ENCODE data around the gene TMCO4.

The TMCO4 gene

GRCh38 chr1:19665496-19666465 is 133.9 kb downstream of the TMCO4 start:
- Histone ChIP-seq H3K9me3 (no peaks in the 10 kb centered on the region), H3K27me3 (no peaks in the 10 kb centered on the region), H3K36me3 (no peaks in the 10 kb centered on the region), H3K4me1 (no peaks in the 10 kb centered on the region), H3K4me3 (ENCODE audit: low read depth, low read length) (no peak overlapping the region)
- DNase-seq: no peak
- TF ChIP-seq CTCF (IDR thresholded peaks at IDR 0.05; ENCODE audit: low read depth, low read length): no peak

- H3K27me3 ChIP-seq: no peaks in the 10 kb centered on the region
- no peaks in the 10 kb centered on the region for H3K4me1 ChIP-seq
- H3K9me3 ChIP-seq: no peaks in the 10 kb centered on the region
- no peak for TF ChIP-seq CTCF (IDR thresholded peaks at IDR 0.05; ENCODE audit: low read depth, low read length)
- H3K4me3 ChIP-seq (ENCODE audit: low read depth, low read length): peak overlapping the region; percentile 33
- no peaks in the 10 kb centered on the region for H3K36me3 ChIP-seq
- DNase-seq: no peak
These were observed 134.6 kb downstream of the TMCO4 start for GRCh38 chr1:19665186-19665495.

- no peaks in the 10 kb centered on the region for H3K27me3 ChIP-seq
These were observed 135.1 kb downstream of the TMCO4 start, which contains the start of gene HTR6 for GRCh38 chr1:19664453-19665185. HTR6 (plus strand) TSS chr1:19664875; CDS start chr1:19665754, 879 bp downstream.

GRCh38 chr1:19662313-19662712 is 137.4 kb downstream of the TMCO4 start:
- TF ChIP-seq CTCF (IDR thresholded peaks at IDR 0.05; ENCODE audit: low read depth, low read length): no peak
- Histone ChIP-seq H3K4me1 (no peaks in the 10 kb centered on the region), H3K36me3 (no peaks in the 10 kb centered on the region), H3K27me3 (no peaks in the 10 kb centered on the region), H3K4me3 (ENCODE audit: low read depth, low read length) (no peak overlapping the region), H3K9me3 (no peaks in the 10 kb centered on the region)
- DNase-seq: no peak

More at GRCh38 chr1:19664453-19665185, 135.1 kb downstream of the TMCO4 start, which contains the start of gene HTR6:
- TF ChIP-seq CTCF (IDR thresholded peaks at IDR 0.05; ENCODE audit: low read depth, low read length): no peak
- Histone ChIP-seq H3K36me3 (no peaks in the 10 kb centered on the region), H3K4me1 (no peaks in the 10 kb centered on the region), H3K9me3 (no peaks in the 10 kb centered on the region), H3K4me3 (ENCODE audit: low read depth, low read length) (peak within 1 kb of the TSS; percentile 33)
- peak; percentile 32 for DNase-seq

GRCh38 chr1:19661721-19662228 is 137.9 kb downstream of the TMCO4 start:
- H3K27me3 ChIP-seq: no peaks in the 10 kb centered on the region
- peak; percentile 48 for TF ChIP-seq CTCF (IDR thresholded peaks at IDR 0.05; ENCODE audit: low read depth, low read length)
- H3K9me3 ChIP-seq: no peaks in the 10 kb centered on the region
- no peak overlapping the region for H3K4me3 ChIP-seq (ENCODE audit: low read depth, low read length)
- no peaks in the 10 kb centered on the region for H3K36me3 ChIP-seq
- no peaks in the 10 kb centered on the region for H3K4me1 ChIP-seq
- no peak for DNase-seq

Measured in BE2C (cell line).